ENCODE results near the gene AUTS2.

DNA sequence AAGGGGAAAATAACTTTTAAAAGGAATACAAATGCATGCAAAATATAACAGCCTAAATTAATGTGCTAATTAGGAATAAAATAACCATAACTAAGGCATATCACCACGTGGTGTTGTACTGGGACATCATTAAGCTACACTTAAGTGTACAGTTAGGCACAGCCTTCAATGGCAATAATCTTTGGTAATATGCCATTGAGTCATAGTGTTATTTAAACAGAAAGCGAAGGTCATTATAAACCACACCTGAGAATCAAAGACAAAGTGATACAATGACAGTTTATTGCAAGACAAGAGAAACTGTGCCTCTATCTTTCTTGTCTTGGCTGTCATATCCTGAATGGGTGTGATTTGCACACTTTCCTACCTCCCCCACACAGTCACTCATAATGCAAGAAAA lies 30.5 kb upstream of the AUTS2 start:
- TF ChIP-seq, protein P1, sequence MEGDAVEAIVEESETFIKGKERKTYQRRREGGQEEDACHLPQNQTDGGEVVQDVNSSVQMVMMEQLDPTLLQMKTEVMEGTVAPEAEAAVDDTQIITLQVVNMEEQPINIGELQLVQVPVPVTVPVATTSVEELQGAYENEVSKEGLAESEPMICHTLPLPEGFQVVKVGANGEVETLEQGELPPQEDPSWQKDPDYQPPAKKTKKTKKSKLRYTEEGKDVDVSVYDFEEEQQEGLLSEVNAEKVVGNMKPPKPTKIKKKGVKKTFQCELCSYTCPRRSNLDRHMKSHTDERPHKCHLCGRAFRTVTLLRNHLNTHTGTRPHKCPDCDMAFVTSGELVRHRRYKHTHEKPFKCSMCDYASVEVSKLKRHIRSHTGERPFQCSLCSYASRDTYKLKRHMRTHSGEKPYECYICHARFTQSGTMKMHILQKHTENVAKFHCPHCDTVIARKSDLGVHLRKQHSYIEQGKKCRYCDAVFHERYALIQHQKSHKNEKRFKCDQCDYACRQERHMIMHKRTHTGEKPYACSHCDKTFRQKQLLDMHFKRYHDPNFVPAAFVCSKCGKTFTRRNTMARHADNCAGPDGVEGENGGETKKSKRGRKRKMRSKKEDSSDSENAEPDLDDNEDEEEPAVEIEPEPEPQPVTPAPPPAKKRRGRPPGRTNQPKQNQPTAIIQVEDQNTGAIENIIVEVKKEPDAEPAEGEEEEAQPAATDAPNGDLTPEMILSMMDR (tag by site-specific recombination; IDR thresholded peaks at IDR 0.05) = no peak
- no peak for TF ChIP-seq REPIN1 (tag by site-specific recombination; IDR thresholded peaks at IDR 0.05; ENCODE audit: low read depth)
- TF ChIP-seq BCL11A (tag by site-specific recombination; IDR thresholded peaks at IDR 0.05; ENCODE audit: low read depth) = no peak
- TF ChIP-seq SETDB1 (IDR thresholded peaks at IDR 0.05; ENCODE audit: insufficient read length, low read length) = no peak
- TF ChIP-seq MYNN (tag by site-specific recombination; IDR thresholded peaks at IDR 0.05; ENCODE audit: borderline replicate concordance) = no peak
- TF ChIP-seq, protein P2, sequence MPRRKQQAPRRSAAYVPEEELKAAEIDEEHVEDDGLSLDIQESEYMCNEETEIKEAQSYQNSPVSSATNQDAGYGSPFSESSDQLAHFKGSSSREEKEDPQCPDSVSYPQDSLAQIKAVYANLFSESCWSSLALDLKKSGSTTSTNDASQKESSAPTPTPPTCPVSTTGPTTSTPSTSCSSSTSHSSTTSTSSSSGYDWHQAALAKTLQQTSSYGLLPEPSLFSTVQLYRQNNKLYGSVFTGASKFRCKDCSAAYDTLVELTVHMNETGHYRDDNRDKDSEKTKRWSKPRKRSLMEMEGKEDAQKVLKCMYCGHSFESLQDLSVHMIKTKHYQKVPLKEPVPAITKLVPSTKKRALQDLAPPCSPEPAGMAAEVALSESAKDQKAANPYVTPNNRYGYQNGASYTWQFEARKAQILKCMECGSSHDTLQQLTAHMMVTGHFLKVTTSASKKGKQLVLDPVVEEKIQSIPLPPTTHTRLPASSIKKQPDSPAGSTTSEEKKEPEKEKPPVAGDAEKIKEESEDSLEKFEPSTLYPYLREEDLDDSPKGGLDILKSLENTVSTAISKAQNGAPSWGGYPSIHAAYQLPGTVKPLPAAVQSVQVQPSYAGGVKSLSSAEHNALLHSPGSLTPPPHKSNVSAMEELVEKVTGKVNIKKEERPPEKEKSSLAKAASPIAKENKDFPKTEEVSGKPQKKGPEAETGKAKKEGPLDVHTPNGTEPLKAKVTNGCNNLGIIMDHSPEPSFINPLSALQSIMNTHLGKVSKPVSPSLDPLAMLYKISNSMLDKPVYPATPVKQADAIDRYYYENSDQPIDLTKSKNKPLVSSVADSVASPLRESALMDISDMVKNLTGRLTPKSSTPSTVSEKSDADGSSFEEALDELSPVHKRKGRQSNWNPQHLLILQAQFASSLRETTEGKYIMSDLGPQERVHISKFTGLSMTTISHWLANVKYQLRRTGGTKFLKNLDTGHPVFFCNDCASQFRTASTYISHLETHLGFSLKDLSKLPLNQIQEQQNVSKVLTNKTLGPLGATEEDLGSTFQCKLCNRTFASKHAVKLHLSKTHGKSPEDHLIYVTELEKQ (tag by site-specific recombination; IDR thresholded peaks at IDR 0.05; ENCODE audit: borderline replicate concordance) = no peak
- no peak for TF ChIP-seq ZNF670 (tag by site-specific recombination; IDR thresholded peaks at IDR 0.05; ENCODE audit: low read depth)
- TF ChIP-seq, protein P3, sequence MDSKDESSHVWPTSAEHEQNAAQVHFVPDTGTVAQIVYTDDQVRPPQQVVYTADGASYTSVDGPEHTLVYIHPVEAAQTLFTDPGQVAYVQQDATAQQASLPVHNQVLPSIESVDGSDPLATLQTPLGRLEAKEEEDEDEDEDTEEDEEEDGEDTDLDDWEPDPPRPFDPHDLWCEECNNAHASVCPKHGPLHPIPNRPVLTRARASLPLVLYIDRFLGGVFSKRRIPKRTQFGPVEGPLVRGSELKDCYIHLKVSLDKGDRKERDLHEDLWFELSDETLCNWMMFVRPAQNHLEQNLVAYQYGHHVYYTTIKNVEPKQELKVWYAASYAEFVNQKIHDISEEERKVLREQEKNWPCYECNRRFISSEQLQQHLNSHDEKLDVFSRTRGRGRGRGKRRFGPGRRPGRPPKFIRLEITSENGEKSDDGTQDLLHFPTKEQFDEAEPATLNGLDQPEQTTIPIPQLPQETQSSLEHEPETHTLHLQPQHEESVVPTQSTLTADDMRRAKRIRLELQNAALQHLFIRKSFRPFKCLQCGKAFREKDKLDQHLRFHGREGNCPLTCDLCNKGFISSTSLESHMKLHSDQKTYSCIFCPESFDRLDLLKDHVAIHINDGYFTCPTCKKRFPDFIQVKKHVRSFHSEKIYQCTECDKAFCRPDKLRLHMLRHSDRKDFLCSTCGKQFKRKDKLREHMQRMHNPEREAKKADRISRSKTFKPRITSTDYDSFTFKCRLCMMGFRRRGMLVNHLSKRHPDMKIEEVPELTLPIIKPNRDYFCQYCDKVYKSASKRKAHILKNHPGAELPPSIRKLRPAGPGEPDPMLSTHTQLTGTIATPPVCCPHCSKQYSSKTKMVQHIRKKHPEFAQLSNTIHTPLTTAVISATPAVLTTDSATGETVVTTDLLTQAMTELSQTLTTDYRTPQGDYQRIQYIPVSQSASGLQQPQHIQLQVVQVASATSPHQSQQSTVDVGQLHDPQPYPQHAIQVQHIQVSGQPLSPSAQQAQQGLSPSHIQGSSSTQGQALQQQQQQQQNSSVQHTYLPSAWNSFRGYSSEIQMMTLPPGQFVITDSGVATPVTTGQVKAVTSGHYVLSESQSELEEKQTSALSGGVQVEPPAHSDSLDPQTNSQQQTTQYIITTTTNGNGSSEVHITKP (tag by site-specific recombination; IDR thresholded peaks at IDR 0.05) = no peak
- no peak for TF ChIP-seq YY1 (tag by site-specific recombination; IDR thresholded peaks at IDR 0.05)
- TF ChIP-seq ZNF133 (tag by site-specific recombination; IDR thresholded peaks at IDR 0.05) = no peak
- TF ChIP-seq ZNF121 (tag by site-specific recombination; IDR thresholded peaks at IDR 0.05) = no peak
- TF ChIP-seq, protein P4, sequence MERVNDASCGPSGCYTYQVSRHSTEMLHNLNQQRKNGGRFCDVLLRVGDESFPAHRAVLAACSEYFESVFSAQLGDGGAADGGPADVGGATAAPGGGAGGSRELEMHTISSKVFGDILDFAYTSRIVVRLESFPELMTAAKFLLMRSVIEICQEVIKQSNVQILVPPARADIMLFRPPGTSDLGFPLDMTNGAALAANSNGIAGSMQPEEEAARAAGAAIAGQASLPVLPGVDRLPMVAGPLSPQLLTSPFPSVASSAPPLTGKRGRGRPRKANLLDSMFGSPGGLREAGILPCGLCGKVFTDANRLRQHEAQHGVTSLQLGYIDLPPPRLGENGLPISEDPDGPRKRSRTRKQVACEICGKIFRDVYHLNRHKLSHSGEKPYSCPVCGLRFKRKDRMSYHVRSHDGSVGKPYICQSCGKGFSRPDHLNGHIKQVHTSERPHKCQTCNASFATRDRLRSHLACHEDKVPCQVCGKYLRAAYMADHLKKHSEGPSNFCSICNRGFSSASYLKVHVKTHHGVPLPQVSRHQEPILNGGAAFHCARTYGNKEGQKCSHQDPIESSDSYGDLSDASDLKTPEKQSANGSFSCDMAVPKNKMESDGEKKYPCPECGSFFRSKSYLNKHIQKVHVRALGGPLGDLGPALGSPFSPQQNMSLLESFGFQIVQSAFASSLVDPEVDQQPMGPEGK (tag by site-specific recombination; IDR thresholded peaks at IDR 0.05) = no peak
- no peak for TF ChIP-seq ZNF174 (tag by site-specific recombination; IDR thresholded peaks at IDR 0.05)
- no peak for TF ChIP-seq ZNF146 (tag by site-specific recombination; IDR thresholded peaks at IDR 0.05)
